Measurements from ENCODE around the gene PORCN. TPM values are rescaled to one million over a fixed set of nuclear protein-coding genes. Genes with fewer than 3 reads are reported as not detected.

Gene PORCN
- total RNA-seq, 1 experiment from 2014 or later: 4.6 TPM

DNA sequence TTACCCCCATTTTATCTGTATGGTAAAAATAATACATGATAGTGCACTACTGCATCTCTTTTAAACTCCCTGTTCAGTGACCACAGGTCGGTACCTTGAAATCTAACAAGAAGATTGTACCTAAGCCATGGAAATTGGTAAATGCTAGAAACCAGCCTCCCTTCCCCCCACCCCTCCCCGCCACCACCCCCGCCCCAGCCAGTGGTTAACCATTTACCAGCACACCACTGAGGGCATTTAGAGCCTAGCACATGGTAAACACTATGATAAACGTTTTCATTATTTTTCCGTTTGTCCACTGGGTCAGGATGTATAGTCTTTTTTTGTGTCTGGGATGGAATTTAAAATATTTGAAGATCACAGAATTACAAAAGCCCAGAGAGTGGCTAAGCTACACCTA lies 33.5 kb upstream of the PORCN start:
- intact Hi-C loops (cut with micrococcal nuclease; ENCODE audit: unreplicated experiment): no loop called here
- Mint-ChIP-seq H3K36me3 (ENCODE audit: insufficient read depth, unreplicated experiment) (peaks cover 13% of the 10 kb centered on the region), H3K27me3 (ENCODE audit: insufficient read depth, unreplicated experiment) (no peaks in the 10 kb centered on the region), H3K4me3 (ENCODE audit: unreplicated experiment) (peak overlapping the region; percentile 97), H3K9me3 (ENCODE audit: unreplicated experiment) (no peaks in the 10 kb centered on the region), H3K27ac (ENCODE audit: unreplicated experiment) (peak overlapping the region; percentile 98), H3K4me1 (ENCODE audit: low read depth, unreplicated experiment) (peaks cover 24% of the 10 kb centered on the region)
- ChIA-PET CTCF (no interaction called here), POLR2A (no interaction called here)
- TF ChIP-seq, protein P1, sequence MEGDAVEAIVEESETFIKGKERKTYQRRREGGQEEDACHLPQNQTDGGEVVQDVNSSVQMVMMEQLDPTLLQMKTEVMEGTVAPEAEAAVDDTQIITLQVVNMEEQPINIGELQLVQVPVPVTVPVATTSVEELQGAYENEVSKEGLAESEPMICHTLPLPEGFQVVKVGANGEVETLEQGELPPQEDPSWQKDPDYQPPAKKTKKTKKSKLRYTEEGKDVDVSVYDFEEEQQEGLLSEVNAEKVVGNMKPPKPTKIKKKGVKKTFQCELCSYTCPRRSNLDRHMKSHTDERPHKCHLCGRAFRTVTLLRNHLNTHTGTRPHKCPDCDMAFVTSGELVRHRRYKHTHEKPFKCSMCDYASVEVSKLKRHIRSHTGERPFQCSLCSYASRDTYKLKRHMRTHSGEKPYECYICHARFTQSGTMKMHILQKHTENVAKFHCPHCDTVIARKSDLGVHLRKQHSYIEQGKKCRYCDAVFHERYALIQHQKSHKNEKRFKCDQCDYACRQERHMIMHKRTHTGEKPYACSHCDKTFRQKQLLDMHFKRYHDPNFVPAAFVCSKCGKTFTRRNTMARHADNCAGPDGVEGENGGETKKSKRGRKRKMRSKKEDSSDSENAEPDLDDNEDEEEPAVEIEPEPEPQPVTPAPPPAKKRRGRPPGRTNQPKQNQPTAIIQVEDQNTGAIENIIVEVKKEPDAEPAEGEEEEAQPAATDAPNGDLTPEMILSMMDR (IDR thresholded peaks at IDR 0.05; ENCODE audit: insufficient read depth in 1 of 2, low read depth in 1 of 2, low read length in 1 of 2, severe bottlenecking in 1 of 2, unreplicated experiment in 1 of 2): no peak
- Histone ChIP-seq H3K36me3 (ENCODE audit: control insufficient read depth, insufficient read depth, low read length) (no peaks in the 10 kb centered on the region), H3K9me3 (no peaks in the 10 kb centered on the region), H3K27me3 (replicated peaks; ENCODE audit: control insufficient read depth, insufficient read depth, low read length) (no peaks in the 10 kb centered on the region), H3K4me3 (ENCODE audit: low read depth, low read length) (peak overlapping the region; percentile 59), H3K4me1 (peaks cover 7% of the 10 kb centered on the region)
- BruUV-seq (replicated peaks): no TSS peak
- peak in 1 of 2 experiments; percentile 20 for DNase-seq

DNA sequence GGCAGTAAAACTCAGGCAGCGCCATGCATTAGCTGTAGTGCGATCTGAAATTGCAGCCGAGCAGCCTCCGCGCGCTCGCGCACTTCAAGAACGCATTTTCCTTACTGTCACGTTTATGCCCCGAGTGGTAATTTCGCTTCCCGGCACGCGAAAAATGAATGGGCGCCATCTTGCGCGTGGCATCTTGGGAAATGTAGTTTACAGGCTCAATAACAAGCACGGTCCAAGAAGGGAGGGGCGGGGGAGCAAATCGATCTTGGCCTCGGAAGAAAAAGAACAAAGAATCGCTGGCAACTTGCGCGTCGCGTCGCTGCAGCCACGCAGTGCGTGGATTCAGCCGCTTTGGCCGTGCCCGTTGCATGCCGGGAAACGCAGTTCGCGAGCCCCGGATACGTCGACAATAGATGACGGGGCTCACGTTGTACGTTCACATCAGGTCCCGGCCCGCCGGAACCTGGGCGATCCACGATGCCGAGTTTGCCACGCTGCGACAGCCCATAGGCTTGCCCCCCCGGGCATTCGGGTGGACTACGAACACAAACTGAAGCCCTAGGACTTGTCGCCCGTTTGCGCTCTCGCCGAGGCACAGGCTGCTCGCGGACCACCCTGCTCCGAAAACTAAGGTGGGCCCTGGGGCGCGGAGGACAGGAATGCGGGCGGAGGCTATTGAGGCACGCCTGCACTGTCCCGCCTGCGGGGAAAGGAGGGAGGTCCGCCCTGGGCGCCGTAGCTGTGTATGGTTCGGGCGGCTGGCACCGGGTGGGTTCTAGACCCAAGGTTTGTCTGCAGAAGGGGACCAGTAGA lies 32.8 kb upstream of the PORCN start, which contains the start of gene FTSJ1:
Gene FTSJ1 (plus strand): TSS at position 426 of the 804 bp plus-strand sequence. CDS start 1,849 bp downstream, outside the sequence.
- CTCF ChIA-PET: no interaction called here
- Histone ChIP-seq H3K27me3 (replicated peaks; ENCODE audit: control insufficient read depth, insufficient read depth, low read length) (no peaks in the 10 kb centered on the region), H3K4me3 (ENCODE audit: low read depth, low read length) (peak within 1 kb of the TSS; percentile 59), H3K9me3 (no peaks in the 10 kb centered on the region), H3K36me3 (ENCODE audit: control insufficient read depth, insufficient read depth, low read length) (no peaks in the 10 kb centered on the region), H3K4me1 (peaks cover 7% of the 10 kb centered on the region)
- BruUV-seq (replicated peaks): TSS peak; percentile 42
- H3K4me1 Mint-ChIP-seq (ENCODE audit: low read depth, unreplicated experiment): peaks cover 24% of the 10 kb centered on the region
- H3K9me3 Mint-ChIP-seq (ENCODE audit: unreplicated experiment): no peaks in the 10 kb centered on the region
- peak within 1 kb of the TSS; percentile 98 for H3K27ac Mint-ChIP-seq (ENCODE audit: unreplicated experiment)
- H3K4me3 Mint-ChIP-seq (ENCODE audit: unreplicated experiment): peak within 1 kb of the TSS; percentile 97
- no peaks in the 10 kb centered on the region for H3K27me3 Mint-ChIP-seq (ENCODE audit: insufficient read depth, unreplicated experiment)
- peak; percentile 79 to 87 for DNase-seq
- POLR2A ChIA-PET: interaction anchor here (0.6 kb wide), 1 partner anchor 27 kb away, joined by 3 read pairs; no protein-coding TSS in a partner anchor
- peaks cover 19% of the 10 kb centered on the region for H3K36me3 Mint-ChIP-seq (ENCODE audit: insufficient read depth, unreplicated experiment)
- TF ChIP-seq, protein P1 (IDR thresholded peaks at IDR 0.05; ENCODE audit: insufficient read depth in 1 of 2, low read depth in 1 of 2, low read length in 1 of 2, severe bottlenecking in 1 of 2, unreplicated experiment in 1 of 2): no peak
- intact Hi-C loops (cut with micrococcal nuclease; ENCODE audit: unreplicated experiment): no loop called here

DNA sequence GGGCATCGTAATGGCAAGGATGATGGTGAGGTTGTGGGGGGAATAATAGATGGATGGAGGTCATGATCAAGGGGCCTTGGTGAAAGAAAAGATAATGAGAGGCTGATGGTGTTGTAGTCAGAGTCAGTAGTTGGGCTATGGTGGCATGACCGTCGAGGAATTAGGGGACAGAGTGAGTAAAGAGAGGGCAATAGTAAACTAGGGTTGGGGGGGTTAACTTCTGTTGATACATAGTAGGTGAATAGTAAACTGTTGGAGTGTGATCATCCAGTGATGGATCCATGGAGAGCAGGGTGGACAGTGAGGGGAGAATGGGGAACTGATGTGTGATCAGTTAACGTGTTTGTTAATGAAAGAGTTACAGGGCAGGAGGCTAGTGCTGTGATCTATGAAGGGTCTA lies 31.9 kb upstream of the PORCN start:
- H3K36me3 ChIP-seq (ENCODE audit: control insufficient read depth, insufficient read depth, low read length): no peaks in the 10 kb centered on the region
- intact Hi-C loops (cut with micrococcal nuclease; ENCODE audit: unreplicated experiment): no loop called here
- H3K4me1 ChIP-seq: peaks cover 7% of the 10 kb centered on the region
- peak overlapping the region; percentile 97 for H3K4me3 Mint-ChIP-seq (ENCODE audit: unreplicated experiment)
- H3K4me1 Mint-ChIP-seq (ENCODE audit: low read depth, unreplicated experiment): peaks cover 15% of the 10 kb centered on the region
- peak overlapping the region; percentile 98 for H3K27ac Mint-ChIP-seq (ENCODE audit: unreplicated experiment)
- ChIA-PET CTCF (no interaction called here), POLR2A (no interaction called here)
- no peaks in the 10 kb centered on the region for H3K9me3 Mint-ChIP-seq (ENCODE audit: unreplicated experiment)
- H3K27me3 ChIP-seq (replicated peaks; ENCODE audit: control insufficient read depth, insufficient read depth, low read length): no peaks in the 10 kb centered on the region
- DNase-seq: no peak
- H3K9me3 ChIP-seq: no peaks in the 10 kb centered on the region
- H3K36me3 Mint-ChIP-seq (ENCODE audit: insufficient read depth, unreplicated experiment): peaks cover 24% of the 10 kb centered on the region
- peak overlapping the region; percentile 59 for H3K4me3 ChIP-seq (ENCODE audit: low read depth, low read length)
- TF ChIP-seq, protein P1 (IDR thresholded peaks at IDR 0.05; ENCODE audit: insufficient read depth in 1 of 2, low read depth in 1 of 2, low read length in 1 of 2, severe bottlenecking in 1 of 2, unreplicated experiment in 1 of 2): no peak
- H3K27me3 Mint-ChIP-seq (ENCODE audit: insufficient read depth, unreplicated experiment): no peaks in the 10 kb centered on the region
- BruUV-seq (replicated peaks): no TSS peak

All from Caco-2 (cell line).